ENCODE results near the gene CYBB.

Gene CYBB

DNA sequence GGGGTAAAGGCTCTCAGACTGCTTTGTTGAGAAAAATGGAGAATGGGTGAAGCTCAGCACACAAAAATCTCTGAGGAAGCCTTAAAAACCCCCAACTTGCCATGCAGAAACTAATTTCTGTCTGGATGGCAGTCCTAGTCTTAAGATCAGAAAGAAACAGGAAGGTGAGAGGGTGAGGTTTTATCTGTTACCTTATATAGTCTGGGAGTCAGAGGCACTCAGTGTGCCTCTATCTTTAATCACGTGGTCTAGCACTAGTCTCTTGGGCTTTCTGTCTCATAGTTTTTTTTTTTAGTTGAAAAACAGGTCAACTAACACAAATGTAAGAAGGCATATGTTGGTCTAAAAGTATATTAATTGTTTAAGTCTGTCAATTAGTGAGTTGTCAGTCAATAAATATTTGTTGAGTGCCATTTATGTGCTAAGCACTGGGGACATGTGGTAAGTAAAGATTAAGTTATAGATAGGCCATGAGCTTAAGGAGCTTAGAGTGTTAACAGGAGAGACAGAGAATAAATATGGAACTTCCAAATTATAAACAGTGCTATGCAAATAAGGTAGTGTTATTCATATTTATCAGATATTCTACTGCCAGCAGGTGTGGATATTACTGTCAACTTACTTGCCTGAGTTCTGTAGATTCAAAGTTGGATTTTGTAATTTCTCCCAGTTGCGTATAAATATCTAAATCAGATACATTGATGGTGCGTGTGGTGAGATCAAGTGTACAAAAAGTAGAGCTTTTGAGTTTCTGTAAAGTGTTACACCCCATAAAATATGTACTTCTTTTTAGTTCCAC is 7.0 kb downstream of the CYBB start:
- no peak for DNase-seq

DNA sequence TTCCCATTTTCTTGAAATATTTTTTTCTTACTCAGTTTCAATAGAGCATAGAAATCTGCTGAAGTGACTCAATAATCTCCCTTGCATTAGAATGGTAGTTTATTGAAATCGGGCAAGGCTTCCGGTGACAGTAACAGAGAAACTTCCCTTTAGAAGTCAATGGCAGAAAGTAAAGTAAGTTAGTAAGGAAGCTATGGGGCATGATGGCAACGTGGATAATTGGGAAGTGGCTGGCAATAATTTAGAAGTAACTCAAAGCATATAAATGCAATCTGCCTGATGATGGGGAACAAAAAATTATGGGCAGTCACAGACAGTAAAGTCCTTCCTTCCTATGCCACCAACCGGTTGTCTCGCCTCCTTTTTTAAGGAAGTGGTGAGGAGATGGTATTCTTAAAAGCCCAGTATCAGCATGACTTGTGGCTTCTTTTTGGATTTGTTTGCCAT is 7.6 kb downstream of the CYBB start:
- no peak for DNase-seq

GRCh38 chrX:37796310-37796709 is 16.5 kb downstream of the CYBB start:
- no peak for DNase-seq

GRCh38 chrX:37796805-37797204 is 16.9 kb downstream of the CYBB start:
- no peak for DNase-seq

GRCh38 chrX:37799936-37800335 is 20.1 kb downstream of the CYBB start:
- no peak for DNase-seq

GRCh38 chrX:37800717-37801116 is 20.9 kb downstream of the CYBB start:
- no peak for DNase-seq

GRCh38 chrX:37802028-37802427 is 22.2 kb downstream of the CYBB start:
- DNase-seq: no peak

- no peak for DNase-seq
Observed at GRCh38 chrX:37803057-37803456, 23.2 kb downstream of the CYBB start.

GRCh38 chrX:37809970-37810369 is 30.1 kb downstream of the CYBB start:
- no peak for DNase-seq

GRCh38 chrX:37812110-37812509 is 32.3 kb downstream of the CYBB start:
- DNase-seq: no peak

- DNase-seq: no peak
Observed at GRCh38 chrX:37813570-37813969, 33.7 kb downstream of the CYBB start.

DNA sequence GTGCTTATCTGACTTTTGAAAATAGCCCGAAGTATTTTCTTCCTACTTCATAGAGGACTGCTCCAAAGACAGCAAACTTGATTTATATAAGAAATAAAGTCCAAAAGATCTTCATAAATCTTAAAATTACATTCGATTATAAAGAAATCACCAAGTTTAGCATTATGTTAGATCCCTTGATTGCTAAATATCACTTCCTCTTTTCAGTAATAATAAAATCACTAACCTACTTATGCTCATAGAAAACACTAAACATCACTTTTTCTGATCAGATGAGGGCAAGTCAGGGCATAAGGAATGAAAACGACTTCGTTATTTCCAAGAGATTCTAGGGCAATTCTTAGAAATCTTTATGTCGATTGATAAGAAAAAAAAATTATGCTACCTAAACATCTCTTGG is 35.5 kb downstream of the CYBB start:
- no peak for DNase-seq

DNA sequence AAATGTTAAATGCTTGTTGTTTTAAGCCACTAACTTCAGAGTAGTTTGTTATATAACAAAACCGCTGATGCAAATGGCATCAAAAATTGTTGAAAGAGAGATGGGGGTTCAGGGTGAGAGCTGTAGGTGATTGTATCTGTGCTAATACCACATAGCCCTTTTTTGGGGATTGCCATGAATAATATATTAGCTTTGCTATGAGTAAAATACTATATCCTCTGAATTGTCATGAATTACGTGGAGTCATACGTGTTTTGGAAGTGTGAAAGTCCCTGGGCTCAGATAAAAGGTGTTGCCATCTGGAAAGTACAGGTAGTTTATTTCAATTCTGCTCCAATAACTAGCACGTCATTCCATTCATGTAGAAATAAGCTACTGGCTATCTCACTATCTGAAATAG is 36.9 kb downstream of the CYBB start:
- DNase-seq: no peak

DNA sequence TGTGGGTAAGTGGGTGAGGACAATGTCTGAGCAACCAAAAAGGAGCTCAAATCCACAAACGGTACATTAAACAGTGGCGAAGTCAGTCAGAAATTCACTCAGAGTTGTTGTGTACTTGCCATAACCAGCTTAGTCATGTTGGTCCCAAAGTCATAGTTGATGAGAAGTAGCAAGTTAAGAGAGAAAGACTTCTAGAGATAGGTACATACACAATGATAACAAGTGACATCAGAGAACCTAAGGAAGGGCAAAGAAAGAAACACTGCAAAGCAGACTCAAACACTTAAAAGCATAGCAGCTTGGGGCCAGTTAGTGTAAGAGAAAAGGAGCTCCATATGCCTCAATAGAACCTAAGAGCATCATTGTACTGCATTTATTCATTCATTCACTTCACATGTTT is 37.3 kb downstream of the CYBB start:
- DNase-seq: no peak

DNA sequence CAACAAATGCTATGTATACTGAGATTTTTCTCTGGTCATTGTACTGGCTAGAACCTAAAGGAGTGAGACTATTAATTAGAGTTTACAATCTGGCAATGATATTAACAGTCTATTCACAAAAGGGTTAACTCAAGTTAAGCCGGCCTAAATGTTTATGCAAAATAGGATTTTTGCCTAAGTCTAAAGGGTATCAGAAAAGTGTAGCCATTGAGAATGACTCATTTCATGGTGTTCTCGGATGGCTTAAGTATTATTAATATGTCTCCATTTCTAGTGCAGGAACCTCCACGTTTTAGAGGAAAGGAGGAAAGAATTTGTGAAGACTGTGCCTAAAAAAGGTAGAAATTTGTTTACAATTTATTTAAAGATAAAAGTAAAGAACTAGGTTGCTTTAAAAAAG is 37.7 kb downstream of the CYBB start:
- no peak for DNase-seq

DNA sequence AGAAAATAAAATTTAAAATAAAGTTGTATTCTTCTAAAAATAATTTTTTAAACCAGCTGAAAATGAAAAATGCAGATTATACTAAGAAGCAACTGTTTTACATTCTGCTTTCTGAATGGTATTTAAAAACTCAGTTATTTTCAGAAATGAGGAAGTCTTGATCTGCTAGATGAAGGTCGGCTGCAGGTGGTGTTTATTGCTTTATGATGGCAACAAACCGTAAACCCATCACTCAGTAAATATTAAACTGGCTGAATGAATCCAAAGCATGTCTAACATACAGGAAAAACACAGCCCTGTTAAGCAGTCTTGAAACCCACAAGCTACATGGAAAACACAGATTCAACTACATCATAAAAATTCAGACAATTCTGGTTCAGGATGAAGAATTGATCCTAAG is 38.2 kb downstream of the CYBB start:
- peak; percentile 37 for DNase-seq

- DNase-seq: peak; percentile 35
Observed at GRCh38 chrX:37820646-37821045, 40.8 kb downstream of the CYBB start.

GRCh38 chrX:37824491-37825214 is 44.8 kb downstream of the CYBB start:
- DNase-seq: no peak

DNA sequence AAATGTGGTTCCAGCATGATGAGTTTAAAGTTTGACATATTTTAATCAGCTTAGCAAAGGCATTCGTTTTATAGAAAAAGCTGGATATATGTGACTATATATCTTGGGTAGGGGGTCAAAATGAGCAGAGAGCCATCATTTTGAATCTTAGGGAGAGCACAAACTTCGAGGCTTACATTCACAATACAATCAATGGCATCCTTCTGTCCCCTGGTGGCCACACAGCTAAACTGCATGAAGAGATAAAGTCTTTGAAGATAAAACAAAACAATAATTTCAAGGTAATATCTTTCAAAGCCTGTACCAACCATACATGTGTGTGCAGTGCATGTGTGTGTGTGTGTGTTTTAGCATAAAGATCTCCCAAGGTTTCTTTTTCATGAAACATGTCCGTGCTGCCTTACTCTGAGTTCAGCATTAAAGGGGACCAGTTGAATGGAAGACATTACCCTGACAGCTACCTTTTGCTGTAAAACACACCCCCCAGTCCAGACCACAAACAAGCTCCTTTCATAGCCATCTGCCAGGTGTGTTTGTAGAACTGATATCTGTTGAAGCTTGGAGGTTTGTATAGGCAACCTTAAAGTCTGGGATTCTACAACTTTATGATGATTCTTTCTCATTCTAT is 45.5 kb downstream of the CYBB start:
- peak; percentile 36 for DNase-seq

- DNase-seq: no peak
Observed at GRCh38 chrX:37829721-37830120, 49.9 kb downstream of the CYBB start.

GRCh38 chrX:37830371-37830770 is 50.5 kb downstream of the CYBB start:
- DNase-seq: no peak

DNA sequence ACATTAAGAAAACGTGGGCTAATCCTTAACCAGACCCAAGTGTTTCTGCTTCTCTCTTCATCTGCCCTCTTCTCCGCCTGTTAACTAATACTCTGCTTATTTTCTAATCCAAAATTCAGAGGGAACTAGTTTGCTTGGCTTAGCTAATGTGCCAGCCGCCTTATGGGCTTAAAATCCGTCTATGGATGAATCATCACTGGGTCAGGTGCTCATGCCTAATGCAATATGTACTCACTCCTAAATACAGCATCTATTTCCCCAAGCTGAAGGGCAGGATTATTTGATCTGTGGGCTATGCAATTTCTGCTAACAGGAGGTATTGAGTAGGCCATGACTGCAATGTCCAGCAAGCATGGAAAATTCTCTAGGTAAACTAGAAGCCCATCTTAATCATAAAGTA is 55.1 kb downstream of the CYBB start:
- no peak for DNase-seq

GRCh38 chrX:37840931-37841330 is 61.1 kb downstream of the CYBB start:
- DNase-seq: no peak

DNA sequence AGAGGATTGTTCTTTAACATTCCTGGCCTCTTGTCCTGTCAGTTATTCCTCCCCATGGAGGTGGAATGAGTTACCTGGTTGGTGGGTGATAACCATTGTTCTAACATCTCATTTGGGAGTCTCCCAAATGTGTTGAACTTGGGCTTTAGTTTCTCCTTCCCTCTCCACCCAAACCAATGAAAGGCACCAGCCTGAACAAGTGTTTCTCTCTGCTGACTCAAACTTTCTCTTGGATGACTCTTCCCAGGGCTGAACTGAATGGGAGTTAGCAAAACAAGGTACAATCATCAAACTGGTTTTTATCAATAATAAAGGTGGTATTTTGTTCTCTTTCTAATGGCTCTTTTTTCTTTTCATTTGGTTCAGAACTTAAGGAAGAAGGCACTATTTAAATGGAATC is 64.8 kb downstream of the CYBB start:
- no peak for DNase-seq

Data from NCI-H1694 (cell line).